Keratinocyte (primary cell): Measurements from ENCODE around the gene OR51S1. TPM values are rescaled to one million over a fixed set of nuclear protein-coding genes. Genes with fewer than 3 reads are reported as not detected.

ENCODE experiments used
- DNase-seq: peaks from one replicate; pipeline ENCODE4 v3.0.0-alpha.2; 2011; ENCODE audit warnings: low read depth, missing footprints, low spot score
- FAIRE-seq: peaks from 2 replicates; lab custom pipeline; 2011; peaks lifted over from hg19 to GRCh38; lab: Jason Lieb, UNC
- H2AFZ ChIP-seq: 2 replicates; pipeline ENCODE4 v1.6.0; 2012; ENCODE audit warnings: low read length, control low read depth, inconsistent platforms; ENCODE audit not compliant: control insufficient read depth
- H3K27ac ChIP-seq: 2 replicates; pipeline ENCODE4 v1.5.1; 2011; ENCODE audit warnings: low read length; ENCODE audit not compliant: control insufficient read depth, insufficient read depth
- H3K27me3 ChIP-seq: 3 replicates; pipeline ENCODE4 v1.6.0; 2011; ENCODE audit warnings: low read length; ENCODE audit not compliant: control insufficient read depth, insufficient read depth; ENCODE audit errors: extremely low read depth
- H3K36me3 ChIP-seq, 2 experiments: 2 replicates in 1 of 2; 3 replicates in 1 of 2; pipeline ENCODE4 v1.5.1; 2011; ENCODE audit warnings: low read length in 2 of 2, mild to moderate bottlenecking in 1 of 2; ENCODE audit not compliant: control insufficient read depth in 2 of 2, insufficient read depth in 2 of 2; ENCODE audit errors: extremely low read depth in 1 of 2
- H3K4me1 ChIP-seq: 3 replicates; pipeline ENCODE4 v1.5.1; 2011; ENCODE audit warnings: low read length; ENCODE audit not compliant: control insufficient read depth, insufficient read depth; ENCODE audit errors: extremely low read depth
- H3K4me2 ChIP-seq: 3 replicates; pipeline ENCODE4 v1.6.0; 2011; ENCODE audit warnings: low read depth, low read length; ENCODE audit not compliant: control insufficient read depth, insufficient read depth; ENCODE audit errors: extremely low read depth
- H3K4me3 ChIP-seq, 3 experiments: fragments of 200-600 bp in 1 of 3; sonication (generic) in 1 of 3; 2 replicates in 2 of 3; 3 replicates in 1 of 3; pipeline ENCODE4 v1.5.1; 2011 to 2016; ENCODE audit warnings: low read length in 3 of 3, mild to moderate bottlenecking in 3 of 3, control low read depth in 2 of 3, inconsistent platforms in 1 of 3, low read depth in 1 of 3, mixed read lengths in 1 of 3, mixed run types in 1 of 3, moderate library complexity in 1 of 3; ENCODE audit not compliant: control insufficient read depth in 2 of 3, insufficient read depth in 2 of 3; ENCODE audit errors: extremely low read depth in 1 of 3
- H3K79me2 ChIP-seq: 2 replicates; pipeline ENCODE4 v1.6.0; 2012; ENCODE audit warnings: low read length; ENCODE audit not compliant: control insufficient read depth, insufficient read depth
- H3K9ac ChIP-seq: 3 replicates; pipeline ENCODE4 v1.6.0; 2011; ENCODE audit warnings: low read length; ENCODE audit not compliant: control insufficient read depth, insufficient read depth; ENCODE audit errors: extremely low read depth
- H3K9me1 ChIP-seq: 3 replicates; pipeline ENCODE4 v1.6.0; 2011; ENCODE audit warnings: low read length; ENCODE audit not compliant: control insufficient read depth, insufficient read depth; ENCODE audit errors: extremely low read depth
- H3K9me3 ChIP-seq: 2 replicates; pipeline ENCODE4 v1.5.1; 2012; ENCODE audit warnings: low read depth, low read length; ENCODE audit not compliant: control insufficient read depth
- H4K20me1 ChIP-seq: 3 replicates; pipeline ENCODE4 v1.6.0; 2011; ENCODE audit warnings: low read length; ENCODE audit not compliant: control insufficient read depth, insufficient read depth; ENCODE audit errors: extremely low read depth
- CTCF ChIP-seq, 3 experiments: IDR thresholded peaks in 1 of 3; conservative IDR thresholded peaks in 1 of 3; optimal IDR thresholded peaks in 1 of 3; 2 replicates in 2 of 3; 3 replicates in 1 of 3; pipeline versions ENCODE3 to v1.5.1; 2011; ENCODE audit warnings: low read length in 3 of 3, mild to moderate bottlenecking in 3 of 3, moderate library complexity in 2 of 3, control low read depth in 1 of 3, inconsistent platforms in 1 of 3; ENCODE audit not compliant: insufficient read depth in 2 of 3; ENCODE audit errors: extremely low read depth in 1 of 3
- EZH2 ChIP-seq: IDR thresholded peaks from one replicate; pipeline ENCODE4 v1.6.1; 2012; ENCODE audit warnings: inconsistent platforms, mild to moderate bottlenecking, low read length, moderate library complexity
- dilution Hi-C: fragments of 300-500 bp; cut with MboI; formaldehyde crosslinking; loops from one replicate; pipeline ENCODE4 v1.7.0; 2020; ENCODE audit warnings: low sequenced_read_pairs; ENCODE audit not compliant: extremely low pct_ligation_motif_present
- polyA plus RNA-seq, 5 experiments: library from polyadenylated mRNA; depleted of rRNA in 3 of 5; stranded (reverse) in 3 of 5; stranded (forward) in 1 of 5; unstranded in 1 of 5; fragments of >200 nt; gene quantifications; 1 replicate in 1 of 5; 2 replicates in 3 of 5; 3 replicates in 1 of 5; pipeline versions ENCODE4 v1.2.1 to v1.2.3, GENCODE V29; 2011 to 2012; ENCODE audit warnings: missing spikeins in 2 of 5, low read depth in 1 of 5, low replicate concordance in 1 of 5

Gene OR51S1
- polyA plus RNA-seq, 1 donor (not counting 4 experiments of a cell fraction or from before 2014, with no cell fraction given), result not detected

GRCh38 chr11:4886186-4886585, 37.2 kb upstream of the OR51S1 start:
- no peak overlapping the region for H3K9ac ChIP-seq
- no peaks in the 10 kb centered on the region for H3K9me1 ChIP-seq
- H3K79me2 ChIP-seq, result no peaks in the 10 kb centered on the region
- H3K4me2 ChIP-seq, result no peak overlapping the region
- no peak overlapping the region for H3K4me3 ChIP-seq
- dilution Hi-C loops, result no loop called here
- DNase-seq (no peak), FAIRE-seq (no peak)
- no peaks in the 10 kb centered on the region for H3K9me3 ChIP-seq
- H3K4me1 ChIP-seq, result no peaks in the 10 kb centered on the region
- no peak overlapping the region for H2AFZ ChIP-seq
- no peaks in the 10 kb centered on the region for H3K36me3 ChIP-seq
- H3K27ac ChIP-seq, result no peak overlapping the region
- TF ChIP-seq CTCF (optimal IDR thresholded peaks at IDR 0.05 in 1 of 3, IDR thresholded peaks at IDR 0.05 in 1 of 3, conservative IDR thresholded peaks at IDR 0.05 in 1 of 3; ENCODE audit: extremely low read depth in 1 of 3, insufficient read depth in 2 of 3, low read length in 3 of 3), result no peak
- TF ChIP-seq EZH2, result no peak
- no peaks in the 10 kb centered on the region for H4K20me1 ChIP-seq
- H3K27me3 ChIP-seq, result no peaks in the 10 kb centered on the region

GRCh38 chr11:4884361-4884760, 35.4 kb upstream of the OR51S1 start:
- Histone ChIP-seq H2AFZ (no peak overlapping the region), H4K20me1 (no peaks in the 10 kb centered on the region), H3K27me3 (no peaks in the 10 kb centered on the region), H3K9me1 (no peaks in the 10 kb centered on the region), H3K9me3 (no peaks in the 10 kb centered on the region), H3K4me3 (no peak overlapping the region), H3K4me1 (no peaks in the 10 kb centered on the region), H3K36me3 (no peaks in the 10 kb centered on the region), H3K79me2 (no peaks in the 10 kb centered on the region), H3K4me2 (no peak overlapping the region), H3K27ac (no peak overlapping the region), H3K9ac (no peak overlapping the region)
- dilution Hi-C loops, result no loop called here
- FAIRE-seq, result no peak
- no peak for DNase-seq
- no peak for TF ChIP-seq EZH2
- TF ChIP-seq CTCF (optimal IDR thresholded peaks at IDR 0.05 in 1 of 3, IDR thresholded peaks at IDR 0.05 in 1 of 3, conservative IDR thresholded peaks at IDR 0.05 in 1 of 3; ENCODE audit: extremely low read depth in 1 of 3, insufficient read depth in 2 of 3, low read length in 3 of 3), result no peak
